Esophagus mucosa (tissue), 1 donor: ENCODE measurements around the gene OR7C1. TPM values are rescaled to one million over a fixed set of nuclear protein-coding genes. Genes with fewer than 3 reads are reported as not detected.
"Not testable (repeated sequence)": the region's sequence is repeated elsewhere in the genome, so short reads cannot be mapped to it uniquely, and the experiment has no call there.

Experiments
- ATAC-seq: fragments of 200-7000 bp; cut with Tn5 transposase; one replicate; pipeline ENCODE4 v1.9.1; 2020
- total RNA-seq: library from RNA; stranded (reverse); gene quantifications from one replicate; pipeline ENCODE4 v1.2.4, GENCODE V29; 2023
- donor health status: DM: yes; HTN: yes; CAD: no.

Gene OR7C1
- total RNA-seq, 1 donor from 2014 or later = not detected

GRCh38 chr19:14765403-14765802 is 69.6 kb downstream of the OR7C1 start:
- not testable (repeated sequence) for ATAC-seq

GRCh38 chr19:14764401-14764800 is 70.6 kb downstream of the OR7C1 start:
- no peak for ATAC-seq

DNA sequence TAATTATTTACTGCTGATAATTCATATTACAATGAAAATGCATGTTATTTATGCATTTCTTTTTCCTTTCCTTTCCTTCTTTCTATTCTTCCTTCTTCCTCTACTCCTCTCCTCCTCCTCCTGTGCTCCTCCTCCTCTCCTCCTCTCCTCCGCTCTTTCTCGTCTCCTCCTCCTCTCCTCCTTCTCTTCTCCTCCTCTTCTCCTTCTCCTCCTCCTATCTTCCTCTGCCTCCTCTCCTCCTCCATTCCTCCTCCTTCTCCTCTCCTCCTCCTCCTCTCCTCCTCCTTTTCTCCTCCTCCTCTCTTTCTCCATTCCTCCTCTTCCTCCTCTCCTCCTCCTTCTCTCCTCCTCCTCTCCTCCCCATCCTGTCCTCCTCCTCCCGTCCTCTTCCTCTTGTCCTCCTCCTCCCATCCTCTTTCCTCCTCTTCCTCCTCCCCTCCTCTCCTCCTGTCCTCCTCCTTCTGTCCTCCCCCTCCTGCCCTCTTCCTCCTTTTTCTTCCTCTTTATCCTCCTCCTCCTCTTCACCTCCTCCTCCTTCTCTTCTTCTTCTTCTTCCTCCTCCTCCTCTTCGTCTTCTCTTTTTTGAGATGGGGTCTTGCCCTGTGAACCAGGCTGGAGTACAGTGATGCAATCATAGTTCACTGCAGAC is 71.4 kb downstream of the OR7C1 start:
- no peak for ATAC-seq

GRCh38 chr19:14762111-14762510 is 72.9 kb downstream of the OR7C1 start:
- ATAC-seq = no peak

GRCh38 chr19:14761607-14762006 is 73.4 kb downstream of the OR7C1 start:
- peak; percentile 62 for ATAC-seq

- ATAC-seq = peak; percentile 79
These were observed 76.2 kb downstream of the OR7C1 start for GRCh38 chr19:14758816-14759215.

GRCh38 chr19:14748601-14749000 is 86.4 kb downstream of the OR7C1 start:
- no peak for ATAC-seq

Other genes starting within 250 kb of the OR7C1 start
- gene ADGRE3, start 160.3 kb downstream of the OR7C1 start, total RNA-seq = 0.12 TPM
- gene ZNF333, start 145.1 kb downstream of the OR7C1 start, total RNA-seq = 3.5 TPM
- gene ADGRE2, start 56.6 kb downstream of the OR7C1 start, total RNA-seq = 1.5 TPM
- not detected for gene OR7A5, start within 50 bp of the OR7C1 start, total RNA-seq
- gene OR7A10, start 13.7 kb upstream of the OR7C1 start, total RNA-seq = not detected
- gene OR7A17, start 50.9 kb upstream of the OR7C1 start, total RNA-seq = not detected
- not detected for gene OR7C2, start 106.3 kb upstream of the OR7C1 start, total RNA-seq
- not detected for gene SLC1A6, start 144.7 kb upstream of the OR7C1 start, total RNA-seq
- gene CASP14, start 214.3 kb upstream of the OR7C1 start, total RNA-seq = 0.16 TPM
- not detected for gene OR1I1, start 247.0 kb upstream of the OR7C1 start, total RNA-seq